HepG2 (cell line): Measurements from ENCODE around the gene FIBP. TPM values are rescaled to one million over a fixed set of nuclear protein-coding genes. Genes with fewer than 3 reads are reported as not detected.

Experiments
- ATF7-NPFF ChIP-seq: sonication (generic); formaldehyde crosslinking; IDR thresholded peaks from 2 replicates; pipeline ENCODE4 v1.8.1; 2023; ENCODE audit warnings: mild to moderate bottlenecking, low read depth, missing genetic modification reagents, moderate library complexity
- CREB1 ChIP-seq, 2 experiments: fragments of 450-650 bp in 1 of 2; IDR thresholded peaks; 2 replicates each; pipeline ENCODE4 v1.6.1; 2016 to 2017; ENCODE audit warnings: control low read depth in 1 of 2, mild to moderate bottlenecking in 1 of 2, missing compliant biosample characterization in 1 of 2, missing genetic modification characterization in 1 of 2
- FOXA3 ChIP-seq: IDR thresholded peaks from 2 replicates; pipeline ENCODE4 v1.6.1; 2016; ENCODE audit warnings: missing genetic modification reagents, missing compliant biosample characterization
- MBD4 ChIP-seq: IDR thresholded peaks from 2 replicates; pipeline ENCODE4 v1.6.1; 2012; ENCODE audit warnings: low read length, inconsistent platforms, borderline replicate concordance
- PITX1 ChIP-seq: sonication (generic); formaldehyde crosslinking; IDR thresholded peaks from 2 replicates; pipeline ENCODE4 v1.5.1; 2020; ENCODE audit warnings: mild to moderate bottlenecking, missing genetic modification reagents
- SOX6 ChIP-seq, 2 experiments: fragments of 450-650 bp in 1 of 2; sonication (generic) in 1 of 2; formaldehyde crosslinking in 1 of 2; IDR thresholded peaks; 2 replicates each; pipeline versions ENCODE4 v1.4.0 to v1.6.1; 2017 to 2020; ENCODE audit warnings: antibody characterized with exemption in 1 of 2, mild to moderate bottlenecking in 1 of 2, missing genetic modification reagents in 1 of 2
- ZNF275 ChIP-seq: sonication (generic); formaldehyde crosslinking; IDR thresholded peaks from 2 replicates; pipeline ENCODE4 v1.8.0; 2022; ENCODE audit warnings: missing genetic modification reagents, mild to moderate bottlenecking, inconsistent platforms, borderline replicate concordance
- ZNF503 ChIP-seq: sonication (generic); formaldehyde crosslinking; IDR thresholded peaks from 2 replicates; pipeline ENCODE4 v1.4.0; 2020; ENCODE audit warnings: missing genetic modification reagents
- ZNF576 ChIP-seq: sonication (generic); formaldehyde crosslinking; IDR thresholded peaks from 2 replicates; pipeline ENCODE4 v1.4.0; 2020; ENCODE audit warnings: mild to moderate bottlenecking, missing genetic modification reagents
- polyA plus RNA-seq, 8 experiments: library from polyadenylated mRNA; depleted of rRNA in 3 of 8; stranded (reverse) in 7 of 8; unstranded in 1 of 8; fragments of >200 nt; fragmentation: Illumina TruSeq in 4 of 8; extraction: Trizol in 4 of 8; gene quantifications; 2 replicates each; pipeline versions ENCODE4 v1.2.1 to v1.2.3, GENCODE V29; 2011 to 2016; ENCODE audit warnings: low read depth in 4 of 8, missing spikeins in 1 of 8, mixed read lengths in 1 of 8; ENCODE audit not compliant: insufficient read depth in 1 of 8
- total RNA-seq, 5 experiments: library from RNA; depleted of rRNA; stranded (reverse); fragments of >200 nt; fragmentation: Illumina TruSeq; extraction: Trizol; gene quantifications; 2 replicates each; pipeline ENCODE4 v1.2.3, GENCODE V29; 2016; ENCODE audit warnings: low read depth in 1 of 5

FIBP gene
- total and polyA plus RNA-seq, 2 of the 13 experiments (the other 11 are each of a cell fraction or from before 2014, with no cell fraction given), result 42.9 to 62.1 TPM

GRCh38 chr11:65844231-65844872 lies 43.9 kb downstream of the FIBP start (continued):
- no peak for TF ChIP-seq ZNF503 (CRISPR knock-in tag)
- TF ChIP-seq PITX1 (CRISPR knock-in tag), result peak; percentile 43; the same call in 1 of the 2 replicates
- TF ChIP-seq CREB1 (IDR thresholded peaks at IDR 0.05), result no peak
- TF ChIP-seq CREB1 (CRISPR knock-in tag; IDR thresholded peaks at IDR 0.05), result peak; percentile 51
- TF ChIP-seq FOXA3 (CRISPR knock-in tag), result peak; percentile 41
- no peak for TF ChIP-seq MBD4
- no peak for TF ChIP-seq ATF7-NPFF (CRISPR knock-in tag)
- TF ChIP-seq ZNF576 (CRISPR knock-in tag), result no peak
- TF ChIP-seq ZNF275, result no peak
- TF ChIP-seq SOX6 (IDR thresholded peaks at IDR 0.05), result no peak
- TF ChIP-seq SOX6 (CRISPR knock-in tag; IDR thresholded peaks at IDR 0.05), result peak; percentile 34
